ENCODE data around the gene MYRIP.

- TF ChIP-seq ZNF512 (CRISPR knock-in tag; IDR thresholded peaks at IDR 0.05; ENCODE audit: borderline replicate concordance) (no peak), CTCF (IDR thresholded peaks at IDR 0.05) (no peak), MAX (CRISPR knock-in tag; IDR thresholded peaks at IDR 0.05) (no peak), GTF2I (CRISPR knock-in tag; conservative IDR thresholded peaks at IDR 0.05) (no peak), SP1 (CRISPR knock-in tag; conservative IDR thresholded peaks at IDR 0.05) (no peak), ELF4 (CRISPR knock-in tag; IDR thresholded peaks at IDR 0.05; ENCODE audit: low read depth) (no peak), CBFB (CRISPR knock-in tag; IDR thresholded peaks at IDR 0.05; ENCODE audit: low read depth) (no peak), CREB1 (CRISPR knock-in tag; IDR thresholded peaks at IDR 0.05) (no peak), MLX (CRISPR knock-in tag; IDR thresholded peaks at IDR 0.05) (no peak), ZMAT4 (CRISPR knock-in tag; IDR thresholded peaks at IDR 0.05) (no peak), TEAD1 (CRISPR knock-in tag; IDR thresholded peaks at IDR 0.05) (no peak), FOXK1 (CRISPR knock-in tag; IDR thresholded peaks at IDR 0.05) (no peak), ATF2 (CRISPR knock-in tag; IDR thresholded peaks at IDR 0.05; ENCODE audit: borderline replicate concordance, low read depth) (no peak), CDX4 (CRISPR knock-in tag; IDR thresholded peaks at IDR 0.05; ENCODE audit: borderline replicate concordance) (no peak)
These were observed 381.8 kb downstream of the MYRIP start for GRCh38 chr3:40191251-40191650.
